NCI-H1694 (cell line): Measurements from ENCODE around the gene CFAP54.

Experiments used
- DNase-seq: peaks from one replicate; lab custom pipeline; 2025; lab: John Stamatoyannopoulos, UW

Gene CFAP54

DNA sequence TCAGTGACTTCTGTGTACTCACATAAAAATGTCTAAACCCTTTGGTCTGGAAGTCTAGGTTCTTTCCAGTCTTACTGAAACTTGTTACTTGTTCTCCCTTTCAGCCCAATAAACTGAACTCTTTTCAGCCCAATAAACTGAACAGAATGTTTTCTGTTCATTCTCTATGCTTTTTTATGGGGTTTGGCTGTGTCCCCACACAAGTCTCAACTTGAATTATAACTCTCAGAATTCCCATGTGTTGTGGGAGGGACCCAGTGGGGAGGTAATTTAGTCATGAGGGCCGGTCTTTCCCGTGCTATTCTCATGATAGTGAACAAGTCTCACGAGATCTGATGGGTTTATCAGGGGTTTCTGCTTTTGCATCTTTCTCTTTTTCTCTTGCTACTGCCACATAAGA is 402.7 kb downstream of the CFAP54 start:
- DNase-seq, result no peak

DNA sequence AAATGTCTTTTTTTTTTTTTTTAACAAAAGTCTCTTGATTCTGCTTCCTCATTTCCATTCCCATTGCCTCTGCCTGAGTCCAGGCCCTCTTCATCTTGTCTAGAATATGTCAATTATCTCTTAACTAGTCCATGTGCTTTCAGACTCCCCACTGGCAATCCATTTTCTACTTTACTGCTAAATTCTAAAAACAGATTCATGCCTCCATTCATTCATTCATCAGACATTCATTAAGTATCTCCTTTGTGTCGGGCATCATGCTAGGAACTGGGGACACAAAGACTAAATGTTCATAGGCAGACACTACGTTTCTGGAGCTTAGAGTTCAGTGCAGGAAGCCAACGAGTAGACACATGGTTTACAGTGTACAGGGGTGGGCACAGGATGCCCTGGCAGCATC is 408.0 kb downstream of the CFAP54 start:
- no peak for DNase-seq

- DNase-seq, result no peak
Observed at GRCh38 chr12:96901175-96901574, 411.8 kb downstream of the CFAP54 start.

GRCh38 chr12:96902076-96902475 is 412.7 kb downstream of the CFAP54 start:
- DNase-seq, result no peak

DNA sequence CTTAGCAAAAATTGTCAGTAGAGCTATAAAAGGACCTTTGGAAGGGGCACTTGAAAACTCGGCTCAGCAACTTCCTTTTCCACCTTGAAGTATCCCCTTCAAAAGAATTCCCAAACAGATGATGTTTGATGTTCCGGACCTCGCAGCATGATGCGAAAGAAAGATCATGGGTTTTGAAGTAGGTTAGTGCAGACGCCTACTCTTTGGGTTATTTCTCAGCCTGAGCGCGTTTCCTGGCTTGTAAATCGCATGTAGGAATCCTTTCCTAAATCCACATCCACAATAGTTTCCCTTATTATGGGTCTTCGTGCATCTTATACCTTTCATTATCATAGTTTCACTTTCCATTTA is 417.1 kb downstream of the CFAP54 start:
- no peak for DNase-seq

DNA sequence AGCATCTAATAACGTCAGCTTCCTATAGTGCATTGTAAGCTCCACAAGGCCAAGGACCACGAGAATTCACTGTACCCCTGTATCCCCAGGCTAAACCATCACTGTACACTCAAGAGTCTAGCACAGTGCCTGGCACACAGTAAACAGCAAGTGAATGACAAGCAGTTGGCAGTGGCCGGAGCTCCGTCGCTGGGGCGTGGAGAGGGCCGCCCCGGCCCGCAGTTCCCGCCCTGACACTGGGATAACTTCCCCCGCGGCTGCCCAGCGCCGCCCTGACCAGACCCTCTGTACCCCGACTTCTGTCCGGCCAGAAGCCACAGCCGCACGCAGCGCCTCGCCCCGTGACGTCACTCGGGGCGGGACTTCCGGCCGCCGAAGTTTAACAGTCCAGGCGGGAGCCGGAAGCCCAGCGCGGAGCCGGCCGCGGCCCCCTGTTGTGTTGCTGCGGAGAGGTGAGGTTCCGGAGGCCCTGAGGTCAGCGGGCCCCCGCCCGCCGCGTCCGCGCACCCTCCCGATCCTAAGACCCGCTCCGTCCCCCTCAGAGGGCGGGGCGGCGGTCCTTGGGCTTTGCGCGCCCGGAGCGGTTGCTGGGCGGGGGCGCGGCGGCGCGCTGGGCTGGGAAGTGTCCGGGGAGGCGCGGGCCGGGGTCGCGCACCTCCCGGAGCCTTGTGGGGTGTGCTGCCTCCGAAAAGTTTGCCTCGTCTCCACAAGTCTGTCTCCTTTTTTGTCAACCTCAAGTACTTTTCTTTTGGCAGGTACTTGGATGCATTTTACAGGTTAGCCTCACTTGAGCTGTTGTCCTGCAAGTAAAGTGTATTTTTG is 417.7 kb downstream of the CFAP54 start, which contains the start of gene NEDD1:
Gene NEDD1 (plus strand): TSS at position 409 of the 822 bp plus-strand sequence. CDS start 2,503 bp downstream, outside the sequence.
- peak; percentile 34 for DNase-seq

DNA sequence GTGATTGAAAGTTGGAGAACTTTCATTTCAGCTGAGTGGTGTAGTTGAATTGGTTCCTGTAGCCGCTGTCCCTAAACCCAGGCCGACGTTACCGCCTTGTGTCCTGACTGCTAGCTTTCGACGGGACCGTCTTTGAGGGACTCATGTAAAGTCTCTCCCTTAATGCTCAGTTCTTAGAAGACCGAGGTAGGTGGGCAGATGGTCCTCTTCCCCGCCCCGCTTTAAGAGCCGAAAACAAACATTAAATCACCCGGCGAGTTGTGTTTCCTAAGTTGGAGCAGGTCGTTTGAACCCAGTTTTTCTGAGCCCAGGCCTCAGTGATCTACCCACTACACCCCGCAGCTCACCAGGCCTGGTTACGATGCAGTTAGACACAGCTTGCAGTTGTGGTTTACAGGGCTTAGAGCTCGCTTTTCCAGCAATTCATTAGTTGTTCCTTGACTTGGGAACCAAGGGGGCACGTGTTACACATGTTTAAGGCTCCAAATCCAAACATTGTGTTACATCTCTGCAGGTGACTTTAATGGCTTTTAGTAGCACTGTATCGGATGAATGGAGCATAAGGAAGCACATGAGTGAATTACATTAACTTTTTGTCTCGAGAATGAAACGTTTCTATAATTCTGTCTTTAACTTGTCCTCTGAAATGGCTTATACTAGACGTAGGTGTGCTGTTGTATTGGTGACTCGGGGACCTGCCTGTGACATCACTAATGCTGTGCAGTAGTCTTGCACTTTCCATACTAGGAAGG is 418.5 kb downstream of the CFAP54 start:
- DNase-seq, result peak; percentile 4

GRCh38 chr12:96908423-96908675 is 419.0 kb downstream of the CFAP54 start:
- DNase-seq, result no peak

DNA sequence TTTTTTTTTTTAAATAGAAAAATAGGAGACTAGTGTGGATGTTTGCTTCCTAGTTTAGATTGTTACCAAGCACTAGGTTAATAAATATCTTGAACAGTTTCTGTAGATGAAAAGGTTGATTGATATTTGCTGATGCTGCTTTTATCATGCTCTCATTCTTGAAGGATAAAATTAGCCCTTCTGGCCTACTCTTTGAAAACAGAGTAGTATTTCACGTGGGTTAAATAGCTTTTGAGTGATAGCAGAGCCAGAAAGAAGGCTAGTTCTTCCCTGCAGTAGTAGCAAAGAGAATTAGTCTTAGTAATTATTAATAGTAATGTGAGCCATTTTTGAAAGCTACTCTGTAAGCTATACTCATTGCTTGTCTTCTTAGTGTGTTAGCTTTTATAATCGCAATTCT is 422.9 kb downstream of the CFAP54 start:
- DNase-seq, result no peak

DNA sequence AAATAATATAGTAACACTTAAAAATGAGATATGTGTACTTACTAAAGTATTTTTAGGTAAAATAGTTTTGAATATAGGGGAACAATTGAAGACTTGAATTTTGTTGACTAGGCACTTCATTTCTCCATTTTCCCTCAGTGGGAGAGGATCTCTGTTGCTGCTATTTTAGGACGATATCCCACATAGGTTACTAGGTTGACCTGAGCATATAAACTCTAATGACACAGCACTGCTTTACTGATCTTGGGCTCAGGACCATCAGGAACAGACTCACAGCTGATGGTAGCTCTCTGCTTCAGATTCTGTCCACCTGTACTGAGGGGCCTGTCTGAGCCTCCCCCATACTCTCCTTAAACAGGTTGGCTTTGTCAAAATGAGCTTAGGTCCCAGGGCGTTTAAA is 423.6 kb downstream of the CFAP54 start:
- no peak for DNase-seq

DNA sequence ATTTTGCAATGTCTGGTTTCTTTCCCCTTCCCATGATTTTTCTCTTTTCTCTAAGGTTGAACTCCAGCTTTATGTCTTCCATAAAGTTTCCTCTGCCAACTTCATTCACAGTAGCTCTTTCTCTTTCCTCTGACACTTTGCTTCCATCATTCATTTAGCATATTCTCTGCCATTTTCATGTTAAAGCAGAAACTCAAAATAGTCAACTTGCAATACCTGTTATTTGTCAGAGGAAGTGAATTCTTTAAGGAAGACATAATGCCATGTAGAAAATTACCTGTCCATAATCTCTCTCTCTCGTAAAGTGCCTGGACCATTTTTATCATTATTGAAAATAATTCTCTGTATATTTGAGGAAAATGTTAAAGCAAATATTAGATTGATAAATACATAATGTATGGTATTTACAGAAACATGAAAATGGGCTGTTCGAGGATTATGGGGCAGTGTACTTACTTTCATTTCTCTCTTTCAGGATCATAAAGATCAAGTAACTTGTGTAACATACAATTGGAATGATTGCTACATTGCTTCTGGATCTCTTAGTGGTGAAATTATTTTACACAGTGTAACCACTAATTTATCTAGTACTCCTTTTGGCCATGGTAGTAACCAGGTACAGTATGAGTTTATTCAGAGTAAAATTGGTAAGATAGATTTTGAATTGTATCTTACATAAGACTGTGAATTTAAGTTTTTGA is 430.3 kb downstream of the CFAP54 start:
- no peak for DNase-seq
